ENCODE measurements around the gene ARHGAP15. TPM values are rescaled to one million over a fixed set of nuclear protein-coding genes. Genes with fewer than 3 reads are reported as not detected.

ARHGAP15 gene
- total and polyA plus RNA-seq, 12 donors = 4.7 to 33.8 (median 10.4) TPM

DNA sequence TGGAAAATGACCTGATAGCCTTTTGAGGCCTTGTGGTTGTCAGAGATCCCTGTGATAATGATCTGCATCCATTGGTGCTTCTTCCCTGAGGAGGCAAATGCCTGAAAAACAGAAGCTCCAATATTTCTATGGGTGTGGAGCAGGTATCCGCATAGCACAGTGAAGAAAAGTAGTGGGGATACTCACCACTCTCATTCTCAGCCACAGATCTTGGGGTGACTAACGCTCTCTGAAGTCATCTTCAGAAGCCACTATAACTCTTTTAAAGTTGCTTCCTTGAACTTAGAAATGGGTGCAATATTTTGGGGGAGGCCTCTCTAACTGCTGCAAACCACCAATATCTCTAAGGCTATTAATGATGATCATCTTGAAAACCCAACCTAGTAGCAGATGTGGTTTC is 46.2 kb downstream of the ARHGAP15 start:
- WGBS, 4 donors = 89 to 98% (median 93%) methylated on average over 2 of the region's 2 CpGs
- DNase-seq = no peak
- no peaks in the 10 kb centered on the region for H3K27me3 ChIP-seq
- no peaks in the 10 kb centered on the region for H3K36me3 ChIP-seq (replicated peaks in 1 of 2)
- H3K9me3 ChIP-seq (replicated peaks in 1 of 3) = no peaks in the 10 kb centered on the region
- H3K4me1 ChIP-seq (replicated peaks in 1 of 2) = no peaks in the 10 kb centered on the region
- intact Hi-C loops (cut with DNase I) = no loop called here
- no peak overlapping the region for H3K27ac ChIP-seq
- TF ChIP-seq POLR2A (IDR thresholded peaks at IDR 0.05) = no peak
- TF ChIP-seq, protein P1, sequence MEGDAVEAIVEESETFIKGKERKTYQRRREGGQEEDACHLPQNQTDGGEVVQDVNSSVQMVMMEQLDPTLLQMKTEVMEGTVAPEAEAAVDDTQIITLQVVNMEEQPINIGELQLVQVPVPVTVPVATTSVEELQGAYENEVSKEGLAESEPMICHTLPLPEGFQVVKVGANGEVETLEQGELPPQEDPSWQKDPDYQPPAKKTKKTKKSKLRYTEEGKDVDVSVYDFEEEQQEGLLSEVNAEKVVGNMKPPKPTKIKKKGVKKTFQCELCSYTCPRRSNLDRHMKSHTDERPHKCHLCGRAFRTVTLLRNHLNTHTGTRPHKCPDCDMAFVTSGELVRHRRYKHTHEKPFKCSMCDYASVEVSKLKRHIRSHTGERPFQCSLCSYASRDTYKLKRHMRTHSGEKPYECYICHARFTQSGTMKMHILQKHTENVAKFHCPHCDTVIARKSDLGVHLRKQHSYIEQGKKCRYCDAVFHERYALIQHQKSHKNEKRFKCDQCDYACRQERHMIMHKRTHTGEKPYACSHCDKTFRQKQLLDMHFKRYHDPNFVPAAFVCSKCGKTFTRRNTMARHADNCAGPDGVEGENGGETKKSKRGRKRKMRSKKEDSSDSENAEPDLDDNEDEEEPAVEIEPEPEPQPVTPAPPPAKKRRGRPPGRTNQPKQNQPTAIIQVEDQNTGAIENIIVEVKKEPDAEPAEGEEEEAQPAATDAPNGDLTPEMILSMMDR (IDR thresholded peaks at IDR 0.05) = no peak
- H3K4me3 ChIP-seq = no peak overlapping the region

DNA sequence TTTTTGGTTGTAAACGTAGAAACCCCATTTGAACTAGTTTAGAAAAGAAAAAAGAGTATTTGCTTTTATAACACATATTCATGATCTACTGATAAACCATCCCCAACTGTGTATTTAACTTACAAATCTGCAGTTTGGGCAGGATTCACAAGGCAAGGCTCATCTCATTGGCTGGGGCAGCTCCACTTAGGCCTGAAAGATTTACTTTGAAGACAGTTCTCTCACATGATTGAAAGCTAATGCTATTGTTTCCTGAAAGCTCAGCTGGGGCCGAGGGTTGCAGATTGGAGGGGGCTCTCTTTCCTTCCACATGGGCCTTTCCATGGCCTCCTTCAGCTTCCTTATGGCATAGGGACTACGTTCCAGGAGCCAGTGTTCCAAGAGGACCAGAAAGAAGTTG is 47.4 kb downstream of the ARHGAP15 start:
- H3K4me1 ChIP-seq (replicated peaks in 1 of 2) = no peaks in the 10 kb centered on the region
- H3K4me3 ChIP-seq = no peak overlapping the region
- no peaks in the 10 kb centered on the region for H3K36me3 ChIP-seq (replicated peaks in 1 of 2)
- intact Hi-C loops (cut with DNase I) = no loop called here
- H3K27ac ChIP-seq = peak overlapping the region in 1 of 5 donors; percentile 10
- WGBS, 4 donors = 71 to 80% (median 76%) methylated on average over 3 of the region's 3 CpGs
- no peaks in the 10 kb centered on the region for H3K27me3 ChIP-seq
- TF ChIP-seq, protein P1 (IDR thresholded peaks at IDR 0.05) = no peak
- no peak for TF ChIP-seq POLR2A (IDR thresholded peaks at IDR 0.05)
- DNase-seq = no peak
- no peaks in the 10 kb centered on the region for H3K9me3 ChIP-seq (replicated peaks in 1 of 3)

DNA sequence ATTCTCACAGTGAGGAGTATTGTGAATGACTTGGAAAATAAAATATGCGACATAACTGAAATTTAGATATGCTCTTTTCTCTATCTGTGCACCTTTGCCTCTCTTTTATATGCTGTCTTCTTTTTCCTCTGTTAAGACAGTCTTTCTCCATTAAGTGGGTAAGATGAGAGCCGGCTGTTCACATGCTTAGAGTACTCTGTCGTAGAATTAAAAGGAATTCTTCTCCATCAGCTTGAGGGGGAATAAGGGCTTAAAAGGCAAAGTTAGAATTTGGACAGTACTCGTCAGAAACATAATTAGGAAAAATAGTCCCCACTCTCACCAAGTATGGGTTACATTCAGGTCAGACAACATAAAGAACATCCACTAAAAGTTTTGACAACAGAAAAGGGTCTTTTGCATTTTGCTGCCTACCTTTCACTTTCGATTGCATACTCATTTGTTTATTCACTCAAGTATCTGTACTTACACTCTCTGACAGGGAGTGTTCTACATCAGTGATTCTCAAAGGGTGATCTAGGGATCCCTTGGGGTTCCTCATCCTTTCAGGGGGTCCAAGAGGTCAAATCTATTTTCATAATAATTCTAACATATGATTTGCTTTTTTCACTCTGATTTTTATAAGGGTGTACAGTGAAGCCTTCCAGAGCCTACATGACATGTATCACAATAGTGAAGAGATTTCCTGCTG is 48.0 kb downstream of the ARHGAP15 start:
- Histone ChIP-seq H3K36me3 (replicated peaks in 1 of 2) (no peaks in the 10 kb centered on the region), H3K4me3 (peak overlapping the region in 1 of 4 donors; percentile 35), H3K4me1 (replicated peaks in 1 of 2) (no peaks in the 10 kb centered on the region), H3K27ac (peak overlapping the region in 1 of 5 donors; percentile 10), H3K9me3 (replicated peaks in 1 of 3) (no peaks in the 10 kb centered on the region), H3K27me3 (no peaks in the 10 kb centered on the region)
- TF ChIP-seq, protein P1 (IDR thresholded peaks at IDR 0.05) = no peak
- TF ChIP-seq POLR2A (IDR thresholded peaks at IDR 0.05) = no peak
- intact Hi-C loops (cut with DNase I) = no loop called here
- 51 to 61% (median 56%) methylated on average over 5 of the region's 5 CpGs for WGBS, 4 donors
- no peak for DNase-seq

DNA sequence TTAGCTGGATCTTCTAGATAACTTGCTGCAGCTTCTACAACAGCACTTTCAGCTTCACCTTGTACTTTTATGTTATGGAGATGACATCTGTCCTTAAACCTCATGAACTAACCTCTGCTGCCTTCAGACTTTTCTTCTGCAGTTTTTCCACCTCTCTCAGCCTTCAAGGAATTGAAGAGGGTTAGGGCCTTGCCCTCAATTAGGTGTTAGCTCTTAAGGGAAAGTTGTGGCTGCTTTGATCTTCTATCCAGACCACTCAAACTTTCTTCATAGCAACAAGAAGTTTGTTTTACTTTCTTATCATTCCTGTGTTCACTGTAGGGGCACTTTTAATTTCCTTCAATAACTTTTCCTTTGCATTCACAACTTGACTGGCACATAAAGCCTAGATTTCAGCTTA is 52.3 kb downstream of the ARHGAP15 start:
- no peaks in the 10 kb centered on the region for H3K27me3 ChIP-seq
- H3K9me3 ChIP-seq (replicated peaks in 1 of 3) = no peaks in the 10 kb centered on the region
- DNase-seq = no peak
- no peaks in the 10 kb centered on the region for H3K36me3 ChIP-seq (replicated peaks in 1 of 2)
- no peak overlapping the region for H3K4me3 ChIP-seq
- H3K4me1 ChIP-seq (replicated peaks in 1 of 2) = no peaks in the 10 kb centered on the region
- intact Hi-C loops (cut with DNase I) = no loop called here
- no peak for TF ChIP-seq POLR2A (IDR thresholded peaks at IDR 0.05)
- TF ChIP-seq, protein P1 (IDR thresholded peaks at IDR 0.05) = no peak
- no peak overlapping the region for H3K27ac ChIP-seq

All from adrenal gland (tissue), 12 donors.